WTC11 (cell line): ENCODE results near the gene VSIR. TPM values are rescaled to one million over a fixed set of nuclear protein-coding genes. Genes with fewer than 3 reads are reported as not detected.

Experiments
- ATAC-seq: fragments of 200-7000 bp; cut with Tn5 transposase; 2 replicates; pipeline ENCODE4 v1.10.0; 2021; ENCODE audit warnings: mild to moderate bottlenecking, moderate library complexity
- CTCF ChIA-PET: fragments of 300-600 bp; sonication (Branson Sonifier 250); formaldehyde crosslinking; loops from one replicate; lab custom pipeline; 2021; ENCODE audit warnings: antibody characterized with exemption; lab: Charles Lee
- POLR2A ChIA-PET: fragments of 350-600 bp; sonication (Branson Sonifier 250); formaldehyde crosslinking; loops from one replicate; lab custom pipeline; 2021; ENCODE audit warnings: antibody characterized with exemption; lab: Charles Lee
- DNase-seq: peaks from one replicate; pipeline ENCODE4 v3.0.0; 2021; ENCODE audit warnings: low spot score
- H3K27ac Mint-ChIP-seq: 2 replicates; pipeline ENCODE4 v1.8.0; 2021; ENCODE audit warnings: mixed read lengths
- H3K27me3 Mint-ChIP-seq: 2 replicates; pipeline ENCODE4 v1.8.0; 2021; ENCODE audit warnings: low read depth, mild to moderate bottlenecking, moderate library complexity, mixed read lengths
- H3K36me3 Mint-ChIP-seq: 2 replicates; pipeline ENCODE4 v1.8.0; 2021; ENCODE audit warnings: mixed read lengths
- H3K4me1 Mint-ChIP-seq: 2 replicates; pipeline ENCODE4 v1.8.0; 2022; ENCODE audit warnings: mixed read lengths
- H3K4me3 Mint-ChIP-seq: 2 replicates; pipeline ENCODE4 v1.8.0; 2021; ENCODE audit warnings: mild to moderate bottlenecking, moderate library complexity, mixed read lengths
- H3K9me3 Mint-ChIP-seq: 2 replicates; pipeline ENCODE4 v1.8.0; 2021; ENCODE audit warnings: mixed read lengths
- CREM ChIP-seq: sonication (generic); formaldehyde crosslinking; IDR thresholded peaks from 2 replicates; pipeline ENCODE4 v1.8.1; 2022; ENCODE audit warnings: mild to moderate bottlenecking, missing genetic modification reagents, moderate library complexity
- CTCF ChIP-seq: fragments of 200-600 bp; IDR thresholded peaks from 2 replicates; pipeline ENCODE4 v1.8.0; 2022; ENCODE audit warnings: antibody characterized with exemption
- E2F5 ChIP-seq: sonication (generic); formaldehyde crosslinking; IDR thresholded peaks from 2 replicates; pipeline ENCODE4 v1.8.1; 2022; ENCODE audit warnings: mild to moderate bottlenecking, moderate library complexity, missing genetic modification reagents
- ERG ChIP-seq: fragments of 250-450 bp; sonication (Bioruptor Pico); IDR thresholded peaks from 2 replicates; pipeline ENCODE4 v1.8.0; 2021; ENCODE audit warnings: mild to moderate bottlenecking
- KAT7 ChIP-seq: sonication (generic); formaldehyde crosslinking; IDR thresholded peaks from 2 replicates; pipeline ENCODE4 v1.8.1; 2023; ENCODE audit warnings: missing genetic modification reagents, mild to moderate bottlenecking, borderline replicate concordance
- MYBL2 ChIP-seq: sonication (generic); formaldehyde crosslinking; IDR thresholded peaks from 2 replicates; pipeline ENCODE4 v1.8.1; 2023; ENCODE audit warnings: mild to moderate bottlenecking, moderate library complexity, missing genetic modification reagents
- NFYB ChIP-seq: sonication (generic); formaldehyde crosslinking; conservative IDR thresholded peaks from 2 replicates; pipeline ENCODE4 v1.8.0; 2022; ENCODE audit warnings: low read depth, missing genetic modification reagents
- NR2C2 ChIP-seq: sonication (generic); formaldehyde crosslinking; IDR thresholded peaks from 2 replicates; pipeline ENCODE4 v1.8.0; 2022; ENCODE audit warnings: mild to moderate bottlenecking, missing genetic modification reagents
- SOX15 ChIP-seq: fragments of 250-450 bp; sonication (Bioruptor Pico); IDR thresholded peaks from 2 replicates; pipeline ENCODE4 v1.9.0; 2021; ENCODE audit warnings: mild to moderate bottlenecking
- ZBTB21 ChIP-seq: sonication (generic); formaldehyde crosslinking; IDR thresholded peaks from 2 replicates; pipeline ENCODE4 v1.8.1; 2023; ENCODE audit warnings: mild to moderate bottlenecking, missing genetic modification reagents, borderline replicate concordance
- ZBTB43 ChIP-seq: sonication (generic); formaldehyde crosslinking; IDR thresholded peaks from 2 replicates; pipeline ENCODE4 v1.8.1; 2023; ENCODE audit warnings: mild to moderate bottlenecking, missing genetic modification reagents
- ZNF263 ChIP-seq: sonication (generic); formaldehyde crosslinking; IDR thresholded peaks from 2 replicates; pipeline ENCODE4 v1.8.1; 2022; ENCODE audit warnings: low read depth, mild to moderate bottlenecking, moderate library complexity, missing genetic modification reagents
- ZNF281 ChIP-seq: sonication (generic); formaldehyde crosslinking; IDR thresholded peaks from 2 replicates; pipeline ENCODE4 v1.8.0; 2023; ENCODE audit warnings: mild to moderate bottlenecking, missing genetic modification reagents
- ZNF425 ChIP-seq: fragments of 250-450 bp; sonication (Bioruptor Pico); conservative IDR thresholded peaks from 2 replicates; pipeline ENCODE4 v1.9.0; 2021; ENCODE audit warnings: mild to moderate bottlenecking
- total RNA-seq: library from RNA; stranded (reverse); gene quantifications from 3 replicates; pipeline ENCODE4 v1.2.3, GENCODE V29; 2021

The VSIR gene
- total RNA-seq, 1 experiment from 2014 or later: 0.74 TPM

- Mint-ChIP-seq H3K27me3 (no peaks in the 10 kb centered on the region), H3K4me3 (no peak overlapping the region), H3K36me3 (no peaks in the 10 kb centered on the region)
- no peak for ATAC-seq
- TF ChIP-seq ZBTB21: no peak
- no peak for TF ChIP-seq ZNF263
- no peak for TF ChIP-seq ERG
- no peak for TF ChIP-seq SOX15 (CRISPR knock-in tag)
- TF ChIP-seq NR2C2: no peak
- no peak for TF ChIP-seq CTCF
- no peak for TF ChIP-seq MYBL2 (CRISPR knock-in tag)
- TF ChIP-seq CREM (CRISPR knock-in tag): no peak
- no peak for TF ChIP-seq NFYB
- no peak for TF ChIP-seq ZNF281
- TF ChIP-seq ZBTB43 (CRISPR knock-in tag): no peak
- TF ChIP-seq E2F5 (CRISPR knock-in tag): no peak
- no peak for TF ChIP-seq ZNF425 (CRISPR knock-in tag)
- TF ChIP-seq KAT7: no peak
- TF ChIP-seq, all 79 proteins: peak for 0
- DNase-seq: no peak
- no peaks in the 10 kb centered on the region for H3K9me3 Mint-ChIP-seq
- CTCF ChIA-PET: interaction anchor here (2.4 kb wide), 1 partner anchor 28 kb away, joined by 9 read pairs; no protein-coding TSS in a partner anchor
- POLR2A ChIA-PET: no interaction called here
- H3K27ac Mint-ChIP-seq: no peak overlapping the region
- H3K4me1 Mint-ChIP-seq: peaks cover 19% of the 10 kb centered on the region
Observed at GRCh38 chr10:71784679-71785272, 11.5 kb upstream of the VSIR start.
